ENCODE measurements around the gene HEBP1. TPM values are rescaled to one million over a fixed set of nuclear protein-coding genes. Genes with fewer than 3 reads are reported as not detected.
A peak's percentile ranks its signal among the peaks of the same experiment; 100 is the strongest.
"Not testable (repeated sequence)": the region's sequence is repeated elsewhere in the genome, so short reads cannot be mapped to it uniquely, and the experiment has no call there.

HEBP1 gene, protein sequence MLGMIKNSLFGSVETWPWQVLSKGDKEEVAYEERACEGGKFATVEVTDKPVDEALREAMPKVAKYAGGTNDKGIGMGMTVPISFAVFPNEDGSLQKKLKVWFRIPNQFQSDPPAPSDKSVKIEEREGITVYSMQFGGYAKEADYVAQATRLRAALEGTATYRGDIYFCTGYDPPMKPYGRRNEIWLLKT
- total RNA-seq (22.0 TPM), polyA plus RNA-seq (68.5 TPM)

DNA sequence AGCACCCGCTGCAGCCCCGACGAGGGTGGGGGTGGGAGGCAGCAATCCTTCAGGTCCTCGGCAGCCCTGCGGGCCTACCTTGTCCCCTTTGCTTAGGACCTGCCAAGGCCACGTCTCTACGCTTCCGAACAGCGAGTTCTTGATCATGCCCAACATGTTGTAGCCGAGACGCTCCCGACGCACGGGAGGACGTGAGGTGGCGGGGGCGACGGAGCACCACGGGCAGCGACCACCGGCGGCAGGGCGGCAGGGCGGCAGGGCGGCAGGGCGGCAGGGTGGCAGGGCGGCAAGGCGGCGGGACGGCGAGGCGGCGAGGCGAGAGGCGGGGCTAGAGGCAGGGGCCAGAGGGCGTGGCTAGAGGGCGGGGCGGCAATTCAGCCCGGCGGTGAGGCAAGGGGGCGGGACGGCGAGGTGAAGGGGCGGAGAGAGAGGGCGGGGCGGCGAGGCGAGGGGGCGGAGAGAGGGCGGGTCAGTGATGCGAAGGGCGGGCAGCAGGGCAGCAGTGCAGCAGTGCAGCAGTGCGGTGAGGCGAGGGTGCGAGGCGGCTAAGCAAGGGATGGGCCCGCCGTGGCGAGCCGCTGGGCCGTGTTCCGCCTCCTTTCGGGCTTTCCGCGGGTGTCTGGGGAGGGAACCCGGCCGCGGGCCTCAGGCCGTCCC, at the start of gene HEBP1:
HEBP1 (minus strand) TSS at position 307 of the 657 bp plus-strand sequence; CDS start at position 156, 151 bp downstream.
- Histone ChIP-seq H3K36me3 (ENCODE audit: insufficient read depth) (no peaks in the 10 kb centered on the region), H3K4me1 (ENCODE audit: insufficient read depth) (peaks cover 4% of the 10 kb centered on the region), H3K27ac (ENCODE audit: low read depth) (peak within 1 kb of the TSS; percentile 90), H3K4me3 (ENCODE audit: low read depth, low read length) (peak within 1 kb of the TSS; percentile 75)
- under 1% methylated on average over 69 of the region's 69 CpGs for WGBS
- peak; percentile 82 for DNase-seq (ENCODE audit: extremely low spot score)

DNA sequence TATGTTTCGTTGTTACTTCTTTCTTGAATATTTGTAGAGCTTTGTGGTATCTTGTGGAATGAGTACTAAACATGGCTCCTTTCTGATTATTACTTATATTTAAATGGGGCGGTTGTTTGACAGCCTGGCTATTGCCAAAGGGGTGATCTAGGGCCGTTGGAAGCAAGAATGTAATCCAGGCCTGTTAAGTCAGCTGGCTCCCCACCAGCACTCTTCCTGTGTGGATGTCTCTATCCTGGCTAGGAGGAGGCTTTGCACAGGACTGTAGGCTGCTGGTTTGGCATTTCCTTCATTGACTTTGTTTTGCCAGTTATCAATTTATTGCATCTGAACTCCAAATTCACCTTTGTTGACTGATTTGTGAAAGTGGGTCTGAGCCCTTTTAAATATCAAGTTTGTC, 49.8 kb upstream of the HEBP1 start:
- peaks cover 1% of the 10 kb centered on the region for H3K36me3 ChIP-seq (ENCODE audit: insufficient read depth)
- H3K4me3 ChIP-seq (ENCODE audit: low read depth, low read length), result no peak overlapping the region
- H3K4me1 ChIP-seq (ENCODE audit: insufficient read depth), result no peaks in the 10 kb centered on the region
- DNase-seq (ENCODE audit: extremely low spot score), result no peak
- WGBS, result 67% methylated on average over 3 of the region's 3 CpGs
- no peak overlapping the region for H3K27ac ChIP-seq (ENCODE audit: low read depth)

DNA sequence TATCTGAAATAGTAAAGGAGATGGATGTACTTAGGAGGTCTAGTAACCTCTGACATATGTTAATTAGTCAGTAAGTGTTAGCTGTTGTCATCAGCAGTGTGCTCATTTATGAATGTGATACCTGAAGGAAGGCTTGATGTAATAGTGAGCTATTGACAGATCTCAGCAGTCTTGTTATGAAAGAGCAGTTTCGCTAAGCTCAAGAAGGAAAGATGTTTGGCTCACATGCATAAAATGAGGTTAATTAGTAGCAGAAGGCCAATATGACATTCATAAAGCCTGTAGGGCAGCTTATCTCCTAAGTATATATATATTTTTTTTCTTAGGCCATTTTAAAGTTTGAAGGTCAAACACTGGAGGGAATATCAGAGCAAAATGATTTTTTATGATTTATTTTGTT, 46.9 kb upstream of the HEBP1 start:
- no peaks in the 10 kb centered on the region for H3K4me1 ChIP-seq (ENCODE audit: insufficient read depth)
- no peak overlapping the region for H3K27ac ChIP-seq (ENCODE audit: low read depth)
- H3K4me3 ChIP-seq (ENCODE audit: low read depth, low read length), result no peak overlapping the region
- 97% methylated on average over 1 of the region's 1 CpG for WGBS
- H3K36me3 ChIP-seq (ENCODE audit: insufficient read depth), result peaks cover 1% of the 10 kb centered on the region
- no peak for DNase-seq (ENCODE audit: extremely low spot score)

DNA sequence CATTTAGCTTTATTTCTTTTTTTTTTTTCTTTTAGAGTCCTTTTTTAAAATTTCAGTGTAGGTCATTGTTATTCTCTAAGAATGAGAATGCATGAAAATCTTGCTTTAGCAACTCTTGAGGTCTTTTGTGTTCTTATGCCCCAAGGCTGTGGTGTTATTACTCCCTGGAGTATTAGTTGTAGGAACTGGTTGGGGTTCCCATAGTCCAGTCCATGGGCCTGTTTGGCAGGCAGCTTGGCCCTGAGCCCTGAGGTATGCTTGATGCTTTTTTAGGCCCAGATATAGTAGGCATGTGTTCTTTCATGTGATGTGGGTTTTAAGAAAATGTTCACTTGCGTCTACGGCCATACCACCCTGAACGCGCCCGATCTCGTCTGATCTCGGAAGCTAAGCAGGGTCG, 45.8 kb upstream of the HEBP1 start:
- 94% methylated on average over 8 of the region's 8 CpGs for WGBS
- H3K4me3 ChIP-seq (ENCODE audit: low read depth, low read length), result no peak overlapping the region
- no peak for DNase-seq (ENCODE audit: extremely low spot score)
- no peak overlapping the region for H3K27ac ChIP-seq (ENCODE audit: low read depth)
- H3K36me3 ChIP-seq (ENCODE audit: insufficient read depth), result peaks cover 1% of the 10 kb centered on the region
- H3K4me1 ChIP-seq (ENCODE audit: insufficient read depth), result no peaks in the 10 kb centered on the region

DNA sequence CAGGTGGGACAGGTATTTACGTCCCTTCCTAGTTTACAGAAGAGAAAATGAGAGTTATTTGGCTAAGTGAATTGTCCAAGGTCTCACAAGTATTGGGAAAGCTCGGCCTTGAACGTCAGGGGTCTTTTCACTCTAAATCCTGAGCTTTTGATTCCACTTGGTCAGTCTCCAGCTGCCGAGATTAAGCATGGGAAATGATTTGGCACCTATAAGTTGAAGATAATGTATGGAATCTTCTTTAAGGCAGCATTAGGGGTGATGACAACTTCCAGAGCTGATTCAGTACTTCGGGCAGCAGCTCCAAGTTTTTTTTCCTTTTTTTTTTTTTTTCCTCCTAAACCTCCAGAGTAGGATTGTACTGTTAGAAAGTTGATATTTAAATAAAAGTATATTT, 44.8 kb upstream of the HEBP1 start:
- Histone ChIP-seq H3K4me1 (ENCODE audit: insufficient read depth) (no peaks in the 10 kb centered on the region), H3K36me3 (ENCODE audit: insufficient read depth) (peaks cover 1% of the 10 kb centered on the region), H3K27ac (ENCODE audit: low read depth) (no peak overlapping the region), H3K4me3 (ENCODE audit: low read depth, low read length) (peak overlapping the region; percentile 96)
- WGBS, result 8% methylated on average over 5 of the region's 5 CpGs
- no peak for DNase-seq (ENCODE audit: extremely low spot score)

DNA sequence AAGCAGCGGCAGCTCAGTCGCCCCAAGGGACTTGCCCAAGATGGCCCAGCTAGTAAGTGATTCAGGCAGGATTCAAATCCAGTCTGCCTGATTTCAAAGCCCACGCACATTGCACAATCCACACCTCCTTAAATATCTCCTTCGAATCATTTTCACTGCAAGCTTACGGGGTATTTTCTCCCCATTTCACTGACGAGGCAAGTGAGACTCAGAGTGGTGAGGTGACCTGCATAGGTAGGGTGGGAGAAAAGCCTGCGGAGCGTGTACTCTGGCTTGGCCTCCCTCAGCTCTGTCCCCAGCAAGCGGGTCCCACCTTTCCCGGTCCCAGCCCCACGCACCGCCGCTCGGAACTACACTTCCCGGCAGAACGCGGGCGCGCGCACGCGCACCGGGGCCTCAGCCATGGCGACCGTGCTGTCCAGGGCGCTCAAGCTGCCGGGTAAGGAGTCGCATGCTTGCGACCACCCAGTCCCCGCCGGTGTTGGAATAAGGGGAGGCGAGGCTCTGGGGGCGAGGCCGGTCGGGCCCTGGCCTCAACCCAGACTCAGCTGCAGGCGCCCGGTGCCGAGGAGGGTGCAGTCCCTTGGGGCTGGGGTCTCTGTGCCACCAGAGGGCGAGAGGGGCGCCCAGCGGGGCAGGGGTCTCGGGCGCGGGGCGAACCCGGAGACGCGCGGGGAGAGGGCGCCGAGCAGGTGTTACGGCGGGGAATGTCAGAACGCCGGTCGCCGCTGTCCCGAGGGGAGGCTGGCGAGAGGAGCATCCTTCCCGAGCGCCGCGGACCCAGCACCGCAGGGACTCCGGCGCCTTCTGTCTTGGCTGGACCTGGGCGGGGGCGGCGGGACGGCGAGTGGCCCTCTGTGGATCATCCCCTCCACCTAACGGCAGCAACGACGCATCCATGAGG, 44.2 kb upstream of the HEBP1 start, which contains the start of gene FAM234B:
FAM234B (plus strand) TSS at position 380 of the 904 bp plus-strand sequence; CDS start at position 403, 23 bp downstream.
- no peak within 1 kb of the TSS for H3K27ac ChIP-seq (ENCODE audit: low read depth)
- no peaks in the 10 kb centered on the region for H3K4me1 ChIP-seq (ENCODE audit: insufficient read depth)
- peak within 1 kb of the TSS; percentile 96 for H3K4me3 ChIP-seq (ENCODE audit: low read depth, low read length)
- WGBS, result 3% methylated on average over 74 of the region's 74 CpGs
- DNase-seq (ENCODE audit: extremely low spot score), result no peak
- peaks cover 1% of the 10 kb centered on the region for H3K36me3 ChIP-seq (ENCODE audit: insufficient read depth)

DNA sequence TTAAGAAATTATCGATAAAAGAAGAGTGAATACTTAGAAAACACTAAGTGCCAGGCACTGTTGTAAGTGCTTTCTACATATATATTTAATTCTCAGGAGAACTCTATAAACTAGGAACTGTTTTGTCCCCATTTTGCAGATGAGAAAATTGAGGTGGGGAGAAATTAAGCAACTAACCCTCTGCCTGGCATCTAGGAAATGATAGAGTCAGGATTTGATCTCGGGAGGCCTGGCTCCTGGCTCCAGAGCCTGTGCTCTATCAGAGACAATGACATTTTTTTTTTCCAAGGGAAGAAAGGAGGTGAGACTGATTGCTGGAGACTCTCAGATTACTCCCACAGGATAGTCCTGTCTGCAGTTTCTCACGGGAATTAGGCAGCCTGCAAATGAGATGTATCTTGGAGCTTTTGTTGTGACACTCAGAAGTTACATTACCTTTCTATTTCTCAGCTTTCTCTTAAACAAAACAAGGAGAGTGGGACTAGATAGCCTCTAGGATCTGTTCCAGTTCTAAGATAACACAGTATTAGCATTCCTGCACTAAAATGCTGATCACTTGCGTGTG, 42.7 kb upstream of the HEBP1 start:
- Histone ChIP-seq H3K4me1 (ENCODE audit: insufficient read depth) (no peaks in the 10 kb centered on the region), H3K27ac (ENCODE audit: low read depth) (no peak overlapping the region), H3K4me3 (ENCODE audit: low read depth, low read length) (no peak overlapping the region), H3K36me3 (ENCODE audit: insufficient read depth) (no peaks in the 10 kb centered on the region)
- WGBS, result 66% methylated on average over 4 of the region's 4 CpGs
- DNase-seq (ENCODE audit: extremely low spot score), result no peak

DNA sequence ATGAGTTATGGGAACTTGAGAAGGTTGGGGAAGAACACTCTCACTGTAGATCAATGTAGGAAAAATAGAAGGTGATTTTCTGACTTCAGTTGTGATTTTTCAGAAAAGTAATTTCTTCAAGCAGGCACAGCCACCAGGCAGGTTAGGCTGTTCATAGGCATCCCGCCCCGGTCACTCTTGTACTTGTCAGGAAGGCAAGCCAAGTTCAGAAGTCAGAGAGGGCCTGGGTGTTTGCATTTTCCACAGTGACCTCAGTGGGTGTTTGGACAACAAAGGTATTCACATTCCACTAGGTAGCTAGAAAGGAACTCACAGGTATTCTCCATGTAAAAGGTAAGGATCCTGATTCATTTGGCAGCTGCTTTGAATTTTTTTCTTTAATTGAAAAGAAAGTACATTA, 41.2 kb upstream of the HEBP1 start:
- no peak overlapping the region for H3K4me3 ChIP-seq (ENCODE audit: low read depth, low read length)
- DNase-seq (ENCODE audit: extremely low spot score), result no peak
- no peaks in the 10 kb centered on the region for H3K36me3 ChIP-seq (ENCODE audit: insufficient read depth)
- H3K27ac ChIP-seq (ENCODE audit: low read depth), result no peak overlapping the region
- 96% methylated on average over 2 of the region's 2 CpGs for WGBS
- H3K4me1 ChIP-seq (ENCODE audit: insufficient read depth), result no peaks in the 10 kb centered on the region

DNA sequence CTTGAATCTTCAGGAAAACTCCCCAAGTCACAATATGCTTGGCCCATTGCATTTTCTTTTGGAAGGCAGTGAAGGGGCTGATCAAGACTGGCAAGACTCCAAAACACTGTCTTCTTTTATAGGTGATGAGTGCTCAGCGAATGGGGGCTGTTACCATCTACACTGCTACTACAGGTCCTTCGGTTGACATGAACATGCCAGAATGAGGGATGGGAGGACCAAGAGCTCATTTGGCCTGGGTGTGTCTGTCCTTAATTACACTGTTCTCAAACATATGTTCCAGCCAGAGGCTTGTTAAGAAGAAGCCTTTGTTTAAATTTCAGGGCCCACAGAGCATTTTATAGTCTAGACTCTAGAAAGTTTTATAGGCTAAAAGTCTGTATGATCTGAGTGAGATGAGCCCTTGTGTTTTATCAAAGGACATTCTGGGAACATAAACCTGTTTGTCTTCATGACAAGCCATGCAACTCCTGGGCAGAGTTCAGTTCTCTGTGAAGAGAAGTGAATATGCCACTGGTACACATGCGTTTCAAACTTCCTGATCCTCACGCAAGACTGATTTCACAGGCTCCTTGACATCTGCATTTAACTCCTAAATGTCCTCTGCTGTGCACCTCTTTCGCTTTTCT, 39.4 kb upstream of the HEBP1 start:
- no peaks in the 10 kb centered on the region for H3K4me1 ChIP-seq (ENCODE audit: insufficient read depth)
- no peak overlapping the region for H3K27ac ChIP-seq (ENCODE audit: low read depth)
- no peak overlapping the region for H3K4me3 ChIP-seq (ENCODE audit: low read depth, low read length)
- 31% methylated on average over 5 of the region's 5 CpGs for WGBS
- no peaks in the 10 kb centered on the region for H3K36me3 ChIP-seq (ENCODE audit: insufficient read depth)
- peak; percentile 52 for DNase-seq (ENCODE audit: extremely low spot score)

DNA sequence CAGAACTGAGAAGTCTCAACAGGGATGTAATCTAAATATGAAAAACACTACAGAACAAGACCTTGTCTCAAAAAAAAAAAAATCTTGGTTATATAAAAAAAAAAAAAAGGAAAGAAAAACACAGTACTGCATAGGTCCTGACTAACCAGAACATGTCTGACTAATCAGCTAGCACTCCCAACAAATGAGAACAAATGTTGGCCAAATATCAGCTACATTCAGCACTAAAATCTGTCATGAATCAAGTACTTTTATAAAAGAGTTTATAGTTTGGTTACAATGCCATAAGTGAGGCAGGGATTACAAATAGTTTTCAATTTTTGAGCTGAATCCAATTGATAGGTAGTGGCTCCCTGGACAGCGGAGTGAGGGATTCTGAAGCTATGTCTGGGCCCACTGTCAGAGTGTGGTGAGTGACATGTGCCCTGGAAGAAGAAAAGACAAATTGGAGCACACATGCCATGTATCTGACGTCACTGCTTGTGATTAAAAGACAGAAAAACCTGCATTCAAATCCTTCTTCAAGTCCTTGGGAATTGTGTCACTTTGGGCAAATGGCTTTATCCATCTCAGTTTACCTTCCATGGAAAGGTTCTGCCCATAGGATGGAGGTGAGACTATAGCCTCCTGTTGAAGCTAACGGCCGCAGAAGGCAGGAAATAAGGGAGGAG, 38.6 kb upstream of the HEBP1 start:
- DNase-seq (ENCODE audit: extremely low spot score), result no peak
- Histone ChIP-seq H3K4me3 (ENCODE audit: low read depth, low read length) (no peak overlapping the region), H3K4me1 (ENCODE audit: insufficient read depth) (no peaks in the 10 kb centered on the region), H3K36me3 (ENCODE audit: insufficient read depth) (no peaks in the 10 kb centered on the region), H3K27ac (ENCODE audit: low read depth) (no peak overlapping the region)
- 71% methylated on average over 4 of the region's 4 CpGs for WGBS

DNA sequence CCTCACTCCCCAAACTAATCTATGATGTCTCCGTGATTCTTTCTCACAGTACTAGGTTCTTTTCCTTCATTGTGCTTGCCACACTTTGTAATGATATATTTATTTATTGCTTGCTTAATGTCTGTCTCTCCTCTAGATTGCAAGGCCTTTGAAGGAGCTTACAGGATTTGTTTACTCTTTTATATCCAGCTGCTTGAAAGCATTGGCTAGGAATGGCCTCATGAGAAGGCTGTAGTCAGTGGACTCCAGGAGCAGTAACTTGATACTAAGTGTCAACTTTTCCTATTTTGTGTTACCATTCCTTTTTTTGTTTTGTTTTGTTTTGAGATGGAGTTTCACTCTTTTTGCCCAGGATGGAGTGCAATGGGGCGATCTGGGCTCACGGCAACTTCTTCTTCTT, 36.8 kb upstream of the HEBP1 start:
- Histone ChIP-seq H3K4me3 (ENCODE audit: low read depth, low read length) (no peak overlapping the region), H3K4me1 (ENCODE audit: insufficient read depth) (no peaks in the 10 kb centered on the region), H3K27ac (ENCODE audit: low read depth) (no peak overlapping the region), H3K36me3 (ENCODE audit: insufficient read depth) (no peaks in the 10 kb centered on the region)
- 92% methylated on average over 3 of the region's 3 CpGs for WGBS
- DNase-seq (ENCODE audit: extremely low spot score), result no peak

DNA sequence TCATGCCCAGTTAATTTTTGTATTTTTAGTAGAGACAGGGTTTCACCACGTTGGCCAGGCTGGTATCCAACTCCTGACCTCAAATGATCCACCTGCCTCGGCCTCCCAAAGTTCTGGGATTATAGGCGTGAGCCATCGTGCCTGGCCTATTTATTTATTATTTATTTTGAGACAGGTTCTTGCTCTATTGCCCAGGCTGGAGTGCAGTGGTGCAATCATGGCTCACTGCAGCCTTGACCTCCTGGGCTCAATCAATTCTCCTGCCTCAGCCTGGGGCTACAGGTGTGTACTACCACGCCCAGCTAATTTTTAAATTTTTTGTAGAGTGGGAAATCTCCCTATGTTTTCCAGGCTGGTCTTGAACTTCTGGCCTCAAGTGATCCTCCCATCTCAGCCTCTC, 35.3 kb upstream of the HEBP1 start:
- not testable (repeated sequence) for DNase-seq (ENCODE audit: extremely low spot score); H3K27ac ChIP-seq (ENCODE audit: low read depth); H3K4me3 ChIP-seq (ENCODE audit: low read depth, low read length); H3K36me3 ChIP-seq (ENCODE audit: insufficient read depth); H3K4me1 ChIP-seq (ENCODE audit: insufficient read depth)
- 90% methylated on average over 5 of the region's 5 CpGs for WGBS

DNA sequence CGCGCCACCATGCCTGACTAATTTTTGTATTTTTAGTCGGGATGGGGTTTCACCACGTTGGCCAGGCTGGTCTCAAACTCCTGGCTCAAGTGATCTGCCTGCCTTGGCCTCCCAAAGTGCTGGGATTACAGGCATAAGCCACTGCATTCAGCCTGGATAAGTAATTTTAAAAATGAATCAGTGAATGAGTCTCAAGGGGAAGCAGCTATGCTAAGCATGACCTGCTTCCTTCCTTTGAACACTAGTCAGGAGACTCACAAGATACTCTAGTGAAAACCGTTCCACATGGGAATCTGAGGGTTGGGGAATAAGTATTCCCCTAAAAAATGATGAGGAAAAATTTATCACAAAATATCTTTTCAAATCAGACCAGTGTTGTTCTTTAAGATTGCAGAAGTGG, 33.4 kb upstream of the HEBP1 start:
- Histone ChIP-seq H3K27ac (ENCODE audit: low read depth) (no peak overlapping the region), H3K4me1 (ENCODE audit: insufficient read depth) (no peaks in the 10 kb centered on the region), H3K36me3 (ENCODE audit: insufficient read depth) (no peaks in the 10 kb centered on the region), H3K4me3 (ENCODE audit: low read depth, low read length) (no peak overlapping the region)
- WGBS, result 81% methylated on average over 5 of the region's 5 CpGs
- no peak for DNase-seq (ENCODE audit: extremely low spot score)

All from urinary bladder (tissue), 4 donors.